HG03575 (cell line): Measurements from ENCODE around the gene PDIA2.
"Not testable (repeated sequence)": the region's sequence is repeated elsewhere in the genome, so short reads cannot be mapped to it uniquely, and the experiment has no call there.

Source experiments
- ATAC-seq: cut with Tn5 transposase; IDR thresholded peaks from one replicate; pipeline ENCODE4 v1.9.1; 2021; ENCODE audit not compliant: unreplicated experiment, insufficient number of reproducible peaks, low FRiP score; ENCODE audit errors: extremely low read depth

Gene PDIA2

DNA sequence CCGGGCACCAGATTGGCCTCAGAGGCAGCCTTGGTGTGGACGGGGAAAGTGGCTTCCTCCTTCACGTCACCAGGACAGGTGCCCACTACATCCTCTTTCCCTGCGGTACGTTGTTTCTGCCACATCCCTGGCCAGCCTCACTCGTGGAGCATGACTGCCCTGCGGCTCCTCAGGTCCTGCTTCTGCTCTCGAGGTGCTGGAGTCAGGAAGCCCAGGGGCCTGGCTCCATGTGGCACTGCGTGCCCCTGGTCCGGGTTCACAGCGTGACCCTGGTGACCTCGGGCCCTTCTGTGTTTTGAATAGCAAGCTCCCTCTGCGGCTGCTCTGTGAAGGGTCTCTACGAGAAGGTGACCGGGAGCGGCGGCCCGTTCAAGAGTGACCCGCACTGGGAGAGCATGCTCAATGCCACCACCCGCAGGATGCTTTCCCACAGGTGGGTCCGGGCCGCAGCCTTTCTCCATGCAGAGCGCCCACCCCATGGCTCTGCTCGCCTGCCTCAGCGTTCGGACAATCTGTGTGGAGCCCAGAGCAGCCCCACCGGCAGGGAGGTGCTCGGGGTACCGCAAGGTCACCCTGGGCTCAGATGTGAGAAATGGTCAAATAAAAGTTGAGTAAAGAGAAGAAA is 20.7 kb upstream of the PDIA2 start:
- ATAC-seq = no peak

DNA sequence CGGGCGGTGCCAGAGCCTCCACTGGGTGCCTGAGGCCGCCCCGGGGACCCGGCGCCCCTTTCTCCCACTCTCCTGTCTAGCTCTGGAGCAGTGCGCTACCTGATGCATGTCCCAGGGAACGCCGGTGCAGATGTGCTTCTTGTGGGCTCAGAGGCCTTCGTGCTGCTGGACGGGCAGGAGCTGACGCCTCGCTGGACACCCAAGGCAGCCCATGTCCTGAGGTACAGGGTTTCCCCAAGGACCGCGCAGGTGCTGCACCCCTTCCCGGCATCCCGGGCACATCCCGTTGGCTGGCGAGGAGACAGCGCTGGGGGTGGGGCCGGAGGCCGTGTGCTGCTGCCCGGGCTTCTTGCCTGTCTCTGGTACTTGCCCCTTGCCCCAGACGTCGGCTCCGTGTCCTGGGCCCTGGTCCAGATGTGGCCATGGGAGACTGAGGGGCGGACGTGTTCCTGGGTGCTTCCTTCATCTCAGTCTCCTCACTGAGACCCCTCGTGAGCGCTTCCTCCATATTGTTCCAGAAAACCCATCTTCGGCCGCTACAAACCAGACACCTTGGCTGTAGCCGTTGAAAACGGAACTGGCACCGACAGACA is 19.7 kb upstream of the PDIA2 start:
- no peak for ATAC-seq

DNA sequence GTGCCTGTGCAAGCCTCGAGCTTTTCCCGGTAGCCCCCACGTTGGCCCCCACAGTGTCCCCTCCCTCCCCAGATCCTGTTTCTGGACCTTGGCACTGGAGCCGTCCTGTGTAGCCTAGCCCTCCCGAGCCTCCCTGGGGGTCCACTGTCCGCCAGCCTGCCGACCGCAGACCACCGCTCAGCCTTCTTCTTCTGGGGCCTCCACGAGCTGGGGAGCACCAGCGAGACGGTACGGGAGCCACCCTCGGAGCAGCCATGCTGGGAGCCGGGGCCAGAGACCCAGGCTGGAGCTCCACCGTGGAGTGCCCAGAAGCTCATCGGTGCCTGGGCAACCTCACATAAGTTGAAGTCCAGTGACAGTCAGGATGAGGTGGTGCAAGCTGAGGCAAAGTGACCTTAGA is 19.0 kb upstream of the PDIA2 start:
- ATAC-seq = no peak

DNA sequence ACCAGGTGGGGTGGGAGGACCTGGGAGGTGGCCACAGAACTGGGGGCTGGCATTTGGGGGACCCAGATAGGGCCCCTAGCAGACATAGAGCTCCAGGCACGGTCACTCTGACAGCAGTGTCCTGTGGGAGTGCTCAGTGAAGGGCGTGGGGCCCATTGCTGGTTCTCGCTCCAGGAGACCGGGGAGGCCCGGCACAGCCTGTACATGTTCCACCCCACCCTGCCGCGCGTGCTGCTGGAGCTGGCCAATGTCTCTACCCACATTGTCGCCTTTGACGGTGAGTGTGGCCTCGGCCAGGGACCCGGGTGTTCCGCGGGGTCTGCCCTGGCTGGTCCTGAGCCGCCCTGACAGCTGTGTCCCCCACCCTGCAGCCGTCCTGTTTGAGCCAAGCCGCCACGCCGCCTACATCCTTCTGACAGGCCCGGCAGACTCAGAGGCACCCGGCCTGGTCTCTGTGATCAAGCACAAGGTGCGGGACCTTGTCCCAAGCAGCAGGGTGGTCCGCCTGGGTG is 18.5 kb upstream of the PDIA2 start:
- no peak for ATAC-seq

DNA sequence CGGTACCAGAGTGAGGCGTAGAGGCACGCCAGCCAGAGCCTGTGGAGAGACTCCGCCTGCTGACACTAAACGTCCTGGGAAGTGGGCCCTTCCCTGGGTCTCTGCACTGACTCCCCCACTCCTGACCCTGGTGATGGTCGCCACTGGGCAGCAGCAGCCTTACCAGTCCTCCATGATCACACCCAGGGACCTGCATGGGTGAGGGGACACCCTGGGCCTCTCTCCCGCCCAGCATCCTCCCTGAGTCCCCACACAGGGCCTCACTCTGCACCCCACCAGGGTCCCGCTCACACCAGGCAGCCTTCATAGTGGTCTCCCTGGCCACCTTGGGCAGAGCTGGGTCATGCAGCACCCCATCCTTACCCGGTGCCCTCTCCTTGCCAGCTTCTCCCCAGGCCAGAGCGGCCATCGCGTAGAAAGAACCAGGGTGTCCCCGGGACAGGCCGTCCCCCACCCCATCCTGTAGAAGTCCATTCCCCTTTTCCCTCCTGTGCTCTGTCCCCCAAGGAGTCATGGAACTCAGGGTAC is 17.9 kb upstream of the PDIA2 start:
- no peak for ATAC-seq

DNA sequence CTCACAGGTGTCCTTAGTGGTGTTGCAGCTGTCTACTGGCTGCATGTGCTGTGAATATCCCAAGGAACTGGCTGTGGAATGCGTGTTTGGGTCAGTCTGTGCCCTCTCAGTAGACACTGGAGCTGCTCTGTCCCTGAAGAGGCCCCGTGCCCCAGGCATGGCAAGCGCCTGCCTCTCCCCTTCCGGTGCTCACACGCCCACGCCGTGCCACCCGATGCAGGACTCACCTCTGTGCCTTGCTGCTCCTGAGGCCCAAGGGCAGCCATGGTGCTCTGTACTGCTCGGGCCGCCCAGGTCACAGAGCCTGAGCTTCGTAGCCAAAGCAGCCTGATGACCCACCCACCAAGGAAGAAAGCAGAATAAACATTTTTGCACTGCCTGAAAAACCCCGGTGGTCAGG is 17.3 kb upstream of the PDIA2 start:
- no peak for ATAC-seq

DNA sequence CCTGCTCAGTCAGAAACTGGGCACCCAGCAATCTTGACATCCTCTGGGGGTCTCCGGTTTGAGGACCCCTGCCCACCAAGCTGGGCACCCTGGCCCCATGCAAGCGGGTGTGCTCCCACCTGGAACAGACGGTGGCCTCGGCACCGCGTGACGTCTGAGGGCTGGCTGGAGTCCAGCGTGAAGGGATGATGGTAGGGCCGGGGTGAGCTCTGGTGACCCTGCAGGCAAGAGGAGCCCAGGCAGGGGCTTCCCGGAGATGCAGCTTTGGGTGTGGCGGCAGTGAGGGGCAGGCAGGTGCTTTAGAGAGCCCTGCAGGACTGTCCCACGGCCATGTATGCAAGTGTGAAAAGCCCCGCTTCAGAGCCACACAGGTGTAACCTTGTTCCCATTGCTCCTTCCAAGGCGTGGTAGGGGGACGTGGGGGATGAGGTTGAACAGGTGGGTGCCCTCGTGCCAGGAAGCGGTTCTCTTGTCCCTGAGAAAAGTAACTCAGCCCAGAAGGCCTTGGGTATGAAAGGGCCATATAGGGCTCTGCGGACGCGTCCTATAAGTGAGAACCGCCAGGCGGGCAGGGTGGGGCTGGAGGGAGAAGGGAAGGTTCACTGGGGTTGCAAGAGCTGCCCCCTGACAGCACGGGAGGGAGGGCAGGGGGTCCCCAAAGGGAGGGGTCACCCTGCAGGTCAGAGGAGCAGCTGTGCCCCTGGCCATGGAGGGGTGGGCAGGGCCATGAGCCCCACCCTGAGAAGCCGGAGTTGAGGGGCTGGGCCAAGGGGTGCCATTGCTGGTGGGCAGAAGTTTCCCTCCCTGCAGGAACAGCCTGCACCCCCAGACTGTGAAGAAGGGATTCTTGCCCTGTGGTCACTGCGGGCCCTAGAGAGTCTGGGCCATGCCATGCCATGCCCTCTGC is 16.5 kb upstream of the PDIA2 start:
- no peak for ATAC-seq

DNA sequence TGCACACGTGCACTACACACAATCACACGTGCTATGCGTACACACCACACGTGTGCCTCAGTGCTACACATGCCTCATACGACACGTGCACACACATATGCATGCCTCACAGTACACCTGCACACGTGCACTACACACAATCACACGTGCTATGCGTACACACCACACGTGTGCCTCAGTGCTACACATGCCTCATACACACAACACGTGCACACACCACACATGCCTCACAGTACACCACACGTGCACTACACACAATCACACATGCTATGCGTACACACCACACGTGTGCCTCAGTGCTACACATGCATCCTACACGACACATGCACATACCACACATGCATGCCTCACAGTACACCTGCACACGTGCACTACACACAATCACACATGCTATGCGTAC is 15.4 kb upstream of the PDIA2 start:
- ATAC-seq = not testable (repeated sequence)

DNA sequence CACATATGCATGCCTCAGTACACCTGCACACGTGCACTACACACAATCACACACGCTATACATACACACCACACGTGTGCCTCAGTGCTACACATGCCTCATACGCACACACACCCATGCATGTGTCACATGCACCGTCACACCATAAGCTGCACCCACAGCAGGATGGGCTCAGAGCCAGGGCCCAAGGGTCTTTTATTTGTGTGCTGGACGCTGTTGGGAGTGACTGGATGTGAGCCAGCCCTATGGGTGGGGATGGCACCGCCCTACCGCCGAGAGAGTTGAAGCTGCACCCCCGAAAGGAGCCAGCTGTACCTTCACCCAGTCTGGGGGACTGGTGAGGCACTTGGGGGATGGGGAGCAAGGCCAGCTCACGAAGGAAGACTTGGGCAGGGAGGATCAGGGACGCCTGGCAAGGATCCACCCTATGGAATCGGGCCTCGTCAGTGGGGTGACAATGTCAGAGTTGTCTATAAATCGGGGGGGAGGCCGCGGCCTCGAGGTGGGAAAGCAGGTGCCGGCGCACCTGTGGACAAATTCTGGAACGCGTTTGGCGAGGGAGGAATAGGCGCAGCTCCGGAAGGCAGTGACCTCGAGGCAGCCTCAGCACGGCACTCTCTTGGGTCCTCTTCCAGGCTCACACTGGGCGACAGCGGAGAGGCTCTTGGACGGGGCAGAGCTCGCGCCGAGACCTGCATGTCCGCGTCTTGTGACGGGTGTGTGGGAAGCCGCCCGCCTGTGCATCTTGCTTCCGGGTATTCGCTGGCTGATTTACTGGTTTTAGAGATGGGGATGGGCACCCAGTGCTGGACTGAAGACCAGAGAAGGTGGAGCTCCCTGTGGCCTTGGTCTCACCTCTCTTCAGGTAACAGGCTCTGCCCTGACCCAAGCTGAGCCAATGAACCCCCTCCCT is 14.6 kb upstream of the PDIA2 start:
- ATAC-seq = no peak

DNA sequence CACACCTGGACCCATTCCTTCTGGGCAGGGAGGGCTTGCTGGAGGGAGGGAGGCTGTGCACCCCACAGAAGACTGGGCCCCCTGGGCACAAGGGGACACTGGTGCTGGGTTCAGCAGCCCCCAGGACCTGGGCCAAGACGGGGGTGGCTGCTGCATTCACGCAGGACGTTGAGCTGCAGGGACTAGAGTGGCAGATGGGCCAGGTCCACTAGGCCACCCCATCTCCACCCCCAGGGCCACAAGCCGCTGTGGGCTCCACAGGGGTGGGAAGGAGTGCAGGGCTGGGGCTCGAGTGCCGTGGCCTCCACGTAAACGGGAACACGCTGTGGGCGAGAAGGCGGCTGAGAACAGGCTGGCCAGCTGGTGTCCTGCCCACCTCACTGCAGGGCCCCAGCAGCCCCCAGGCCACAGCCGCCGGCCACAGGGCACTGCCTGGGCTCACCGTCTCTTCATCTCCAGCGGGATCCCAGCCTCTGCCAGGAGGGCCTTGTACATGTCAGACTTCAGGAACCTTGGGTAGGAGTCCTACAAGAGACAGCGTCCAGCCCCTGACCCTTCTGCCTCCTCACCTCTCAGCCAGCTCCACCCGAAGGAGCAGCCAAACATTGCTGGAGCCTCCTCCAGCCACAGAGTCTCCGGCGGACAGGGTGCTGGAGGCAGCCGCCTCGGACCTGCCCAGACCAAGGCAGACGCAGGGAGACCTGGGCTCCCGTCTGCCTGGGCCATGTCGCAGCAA is 13.7 kb upstream of the PDIA2 start:
- no peak for ATAC-seq

DNA sequence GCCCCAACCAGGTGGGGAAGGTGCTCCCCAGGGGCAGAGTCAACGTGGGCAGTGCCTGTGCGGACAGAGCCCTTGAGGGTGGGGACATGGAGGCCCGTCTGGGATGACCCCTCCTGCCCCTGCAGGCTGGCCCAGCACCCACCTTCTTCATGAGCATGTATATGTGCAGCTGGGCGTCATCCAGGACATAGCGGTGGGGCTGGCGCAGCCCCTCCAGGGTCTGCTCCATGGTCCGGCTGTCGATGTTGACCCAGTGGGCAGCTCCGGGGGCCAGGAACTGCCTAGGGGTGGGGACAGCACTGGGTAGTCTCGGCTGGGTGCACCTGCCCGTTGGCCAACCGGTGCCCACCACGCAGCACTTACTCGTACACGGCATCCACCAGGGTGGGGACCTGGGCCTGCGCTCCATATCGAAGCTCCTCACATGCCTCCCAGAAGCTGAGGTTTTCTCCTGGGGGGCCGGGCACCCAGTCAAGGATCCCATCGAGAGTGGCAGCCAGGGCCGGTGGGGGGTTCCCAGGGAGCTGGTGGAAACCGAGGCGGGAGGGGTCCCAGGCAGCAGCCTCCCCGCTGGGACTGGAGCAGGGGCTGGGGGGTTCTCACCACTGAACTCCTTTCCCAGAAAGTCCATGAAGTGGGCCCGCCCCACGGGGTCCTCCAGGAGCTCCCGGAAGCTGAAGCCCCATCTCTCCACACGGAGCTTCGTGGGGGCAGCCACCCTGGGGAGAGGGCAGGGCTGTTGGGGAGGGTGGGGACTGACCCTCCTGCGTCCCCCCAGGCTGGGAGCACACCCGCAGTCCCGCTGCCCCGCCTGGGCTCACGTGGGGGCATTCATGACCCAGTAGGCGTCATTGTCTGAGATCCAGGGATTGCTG is 12.3 kb upstream of the PDIA2 start:
- no peak for ATAC-seq

DNA sequence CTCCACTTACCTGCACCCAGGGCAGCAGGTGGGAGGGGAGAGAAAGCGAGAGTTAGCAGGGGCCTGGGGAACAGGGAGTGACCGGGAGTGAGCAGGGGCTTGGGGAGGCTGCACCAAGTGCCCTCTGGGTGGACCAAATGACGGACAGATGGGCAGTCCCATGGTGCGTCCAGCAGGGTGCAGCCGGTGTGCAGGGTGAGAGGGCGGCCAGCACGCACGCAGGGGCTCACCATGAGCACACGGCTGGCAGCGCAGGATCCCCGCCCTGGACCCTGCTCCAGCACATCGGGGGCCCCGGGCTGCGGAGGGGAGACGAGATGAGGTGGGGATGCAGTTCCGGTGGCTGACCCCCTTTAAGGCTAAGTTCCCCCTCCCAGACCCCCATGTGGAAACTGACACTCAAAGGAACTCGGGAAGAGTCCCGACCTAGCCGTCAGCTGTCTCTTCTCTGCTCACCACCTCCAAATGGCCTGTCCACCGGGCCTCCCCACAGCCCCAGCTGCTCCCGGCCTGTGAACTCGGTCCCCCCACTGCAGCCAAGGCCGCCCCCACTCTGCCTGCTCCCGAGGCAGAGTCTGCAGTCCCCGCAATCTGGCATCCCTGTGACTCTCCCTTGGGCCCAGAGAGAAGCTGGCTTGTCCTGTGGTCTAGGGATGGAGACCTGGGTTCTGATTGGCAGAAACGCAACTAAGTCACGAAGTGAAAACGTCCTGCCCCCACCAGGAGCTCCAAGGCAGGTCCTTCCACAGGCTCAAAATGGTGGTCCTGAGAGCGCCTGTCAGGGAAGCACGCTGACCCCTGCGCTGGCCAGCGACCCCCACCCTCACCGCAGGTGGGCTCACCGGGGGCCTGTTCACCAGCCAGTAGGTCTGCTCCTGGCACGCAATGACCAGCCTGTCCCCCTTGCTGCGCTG is 10.1 kb upstream of the PDIA2 start:
- ATAC-seq = no peak

DNA sequence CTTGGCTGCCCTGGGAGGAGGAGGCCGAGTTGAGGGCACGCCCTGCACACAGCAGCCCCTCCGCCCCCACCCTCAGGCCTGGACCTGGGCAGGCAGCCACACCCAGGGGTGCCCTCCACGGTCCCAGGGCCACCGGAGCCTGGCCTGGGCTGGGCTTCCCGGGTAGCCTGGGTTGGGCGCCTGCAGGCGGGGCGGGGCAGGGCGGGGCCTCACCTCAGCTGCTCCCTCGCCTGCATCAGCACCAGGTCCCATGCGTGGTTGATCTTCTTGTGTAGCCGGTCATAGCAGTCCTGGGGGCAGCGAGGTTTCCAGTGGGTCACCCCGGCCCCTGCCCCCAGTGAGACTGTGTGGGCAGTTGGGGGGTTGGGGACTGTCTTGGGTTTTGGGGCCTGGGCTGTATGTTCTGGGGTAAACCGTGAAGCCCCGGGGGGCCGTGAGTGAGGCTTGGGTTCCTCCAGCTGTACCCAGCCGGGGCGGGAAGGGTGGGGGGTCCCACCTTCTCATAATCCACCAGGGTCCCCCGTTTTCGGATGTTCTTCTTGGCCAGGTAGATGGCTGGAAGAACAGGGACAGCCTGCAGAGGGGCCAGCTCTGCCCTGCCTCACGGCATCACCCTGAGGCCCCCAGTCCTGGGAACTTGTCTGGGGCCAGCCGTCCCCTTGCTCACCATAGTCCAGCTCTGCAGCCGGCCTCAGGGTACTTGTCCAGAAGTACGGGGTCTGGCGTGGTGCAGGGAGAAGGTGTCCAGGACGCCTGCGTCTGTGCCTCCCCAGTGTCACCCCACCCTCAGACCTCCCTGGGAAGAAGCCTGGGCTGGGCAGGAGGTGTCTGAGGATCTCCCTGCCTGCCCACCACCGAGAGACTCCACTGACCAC is 9.2 kb upstream of the PDIA2 start:
- no peak for ATAC-seq

DNA sequence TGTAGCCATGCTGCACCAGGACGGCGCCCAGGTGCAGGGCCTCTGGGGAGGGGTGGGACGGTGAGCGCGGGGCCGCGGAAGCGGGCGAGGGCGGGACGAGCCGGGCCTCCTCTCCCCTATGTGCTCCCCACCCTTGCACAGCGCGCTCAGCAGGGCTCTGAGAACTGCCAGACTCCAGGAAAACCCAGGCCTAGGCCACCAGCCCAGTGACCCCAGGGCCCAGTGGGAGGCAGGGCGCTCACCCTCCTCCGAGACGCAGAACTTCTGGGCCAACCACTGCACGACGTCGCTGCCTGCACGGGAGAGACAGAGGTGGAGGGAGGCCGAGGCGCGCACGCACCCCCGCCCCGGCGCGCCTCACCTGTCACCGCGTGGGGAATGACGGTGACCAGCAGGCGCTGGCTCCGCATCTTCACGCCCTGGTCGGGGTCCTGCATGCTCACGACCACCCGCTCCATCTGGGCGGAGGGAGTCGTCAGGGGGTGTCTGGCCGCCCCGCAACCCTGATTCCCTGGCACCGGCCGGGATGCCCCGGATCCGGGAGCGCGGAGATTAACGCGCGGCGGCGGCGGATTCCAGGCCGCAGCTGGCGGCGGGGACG is 7.8 kb upstream of the PDIA2 start:
- ATAC-seq = no peak

DNA sequence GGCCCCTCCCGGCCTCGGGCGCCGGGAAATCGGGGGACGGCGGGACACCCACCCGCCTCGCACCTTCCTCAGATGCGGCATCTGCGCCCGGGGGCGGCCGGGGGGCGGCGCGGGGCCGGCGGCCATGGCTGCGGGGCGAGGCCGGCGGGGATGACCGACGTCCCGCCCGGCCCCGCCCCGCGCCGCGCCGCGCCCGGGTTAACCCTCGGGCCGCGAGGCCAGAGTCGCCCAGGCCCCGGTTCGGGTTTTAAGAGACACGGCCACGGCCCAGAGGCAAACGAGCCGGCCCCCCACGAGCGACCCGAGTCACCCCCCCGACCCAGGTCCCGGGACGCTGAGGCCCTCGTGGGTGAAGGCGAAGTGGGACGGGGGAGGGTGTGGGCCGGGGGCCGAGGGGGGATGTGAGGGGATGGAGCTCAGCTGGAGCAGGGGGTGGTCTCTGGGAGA is 7.2 kb upstream of the PDIA2 start, which contains the start of gene RGS11:
Gene RGS11 (minus strand): TSS at position 159 of the 447 bp plus-strand sequence. CDS start 33 bp downstream, at position 126.
- no peak for ATAC-seq
